ENCODE results near the gene KCNG1.

KCNG1 gene

GRCh38 chr20:51011479-51011878 is 11.4 kb downstream of the KCNG1 start:
- no peak for DNase-seq

GRCh38 chr20:51010932-51011331 is 12.0 kb downstream of the KCNG1 start:
- no peak for DNase-seq

DNA sequence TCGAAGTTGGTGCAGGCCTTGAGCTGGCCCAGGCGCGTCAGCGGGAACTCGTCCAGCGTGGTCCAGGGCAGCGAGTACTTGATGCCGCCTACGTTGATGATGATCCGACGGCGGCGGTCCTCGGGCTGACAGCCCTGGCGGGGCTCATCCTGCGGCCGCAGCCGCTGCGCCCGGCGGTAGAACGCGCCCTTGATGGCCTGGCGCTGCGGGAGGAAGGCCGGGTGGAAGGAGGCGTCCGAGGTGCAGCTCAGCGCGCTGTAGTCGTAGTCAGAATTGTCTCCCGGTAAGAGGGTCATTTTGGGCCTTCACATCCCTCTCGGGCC is 12.9 kb downstream of the KCNG1 start:
- no peak for DNase-seq

DNA sequence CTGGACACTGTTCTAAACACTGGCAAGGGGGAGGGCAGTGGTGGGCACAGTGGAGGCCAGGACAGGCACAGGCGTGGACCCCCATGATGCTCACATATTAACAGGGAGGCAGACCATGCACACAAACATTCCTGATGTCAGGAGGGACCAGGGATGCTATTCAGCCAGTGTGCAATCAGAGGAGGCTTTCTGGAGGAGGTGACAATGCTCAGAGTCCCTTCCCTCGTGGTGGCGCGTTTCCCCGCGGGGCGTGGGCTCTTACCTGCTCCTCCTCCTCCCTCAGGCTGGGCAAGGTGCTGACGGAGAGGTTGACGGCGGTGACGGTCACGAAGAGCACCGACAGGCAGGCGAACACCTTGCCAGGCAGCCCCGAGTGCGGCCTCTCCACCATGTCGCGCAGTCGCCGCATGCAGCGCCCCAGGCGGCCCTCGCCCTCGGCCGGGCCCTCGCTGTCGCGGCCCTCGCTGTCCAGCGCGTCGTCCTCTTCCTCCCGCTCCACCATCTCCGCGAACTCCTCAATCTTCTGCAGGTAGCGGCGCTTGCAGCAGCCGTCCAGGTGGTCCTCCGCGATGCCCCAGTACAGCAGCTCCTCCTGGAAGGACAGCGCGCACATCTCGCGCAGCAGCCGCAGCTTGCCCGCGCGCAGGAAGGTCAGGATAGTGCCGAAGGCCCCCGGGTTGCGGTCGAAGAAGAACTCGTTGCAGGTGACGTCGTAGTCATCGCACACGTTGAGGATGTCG is 13.4 kb downstream of the KCNG1 start:
- DNase-seq = no peak

DNA sequence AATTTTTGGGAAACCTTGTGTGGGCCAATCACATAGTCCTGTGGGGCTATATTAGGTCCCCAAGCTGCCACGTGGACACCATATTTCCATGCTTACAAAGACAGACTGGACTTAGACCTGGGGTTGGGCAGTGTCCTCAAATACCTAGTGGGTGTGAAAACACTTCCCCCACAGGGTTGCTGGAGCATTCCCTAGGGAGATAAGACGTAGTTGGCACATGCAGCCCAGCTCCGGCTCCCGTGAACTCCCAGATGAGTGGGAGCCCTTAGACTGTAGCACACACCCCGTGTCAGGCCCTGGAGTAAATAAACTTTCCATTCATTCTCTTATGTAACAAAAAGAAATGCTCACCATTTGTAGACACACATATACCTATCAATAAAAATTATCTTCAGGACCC is 14.2 kb downstream of the KCNG1 start:
- DNase-seq = no peak

DNA sequence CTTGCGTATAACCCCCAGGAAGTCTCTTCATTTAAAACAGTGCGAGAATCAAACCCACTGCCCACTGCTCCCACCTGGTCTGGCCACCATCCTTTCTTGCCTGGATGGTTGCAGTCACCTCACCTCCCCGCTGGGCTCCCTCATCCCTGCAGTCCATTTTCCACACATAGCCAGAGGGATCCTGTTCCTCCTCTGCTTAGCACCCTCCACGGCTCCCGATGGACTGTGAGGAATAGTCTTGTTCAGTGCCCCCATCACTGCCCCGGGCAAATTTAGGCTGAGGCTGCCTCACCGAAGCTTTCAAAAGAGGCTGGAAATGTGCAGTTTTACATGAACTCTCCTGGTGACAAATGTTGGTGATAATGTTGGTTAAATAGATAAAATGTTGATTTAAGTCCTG is 17.7 kb downstream of the KCNG1 start:
- DNase-seq = no peak

GRCh38 chr20:51004781-51005180 is 18.1 kb downstream of the KCNG1 start:
- DNase-seq = no peak

DNA sequence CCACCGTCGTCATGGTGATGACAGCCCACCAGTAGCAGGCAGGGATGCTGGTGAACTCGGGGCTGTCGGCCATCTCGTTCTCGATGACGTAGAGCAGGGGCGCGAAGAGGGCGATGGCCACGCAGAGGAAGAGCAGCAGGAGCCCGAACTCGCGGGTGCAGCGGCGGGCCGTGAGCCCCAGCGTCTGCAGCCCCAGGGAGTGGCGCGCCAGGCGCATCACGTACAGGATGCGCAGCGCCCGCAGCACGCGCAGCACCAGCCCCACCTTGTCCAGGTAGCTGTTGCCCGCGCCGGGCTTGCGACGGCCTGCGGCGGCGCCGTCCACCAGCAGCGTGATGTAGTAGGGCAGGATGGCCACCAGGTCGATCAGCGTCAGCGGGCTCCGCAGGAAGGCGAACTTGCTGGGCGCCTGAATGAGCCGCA is 18.6 kb downstream of the KCNG1 start:
- DNase-seq = no peak

- no peak for DNase-seq
Measured at GRCh38 chr20:51003753-51004152, 19.2 kb downstream of the KCNG1 start.

- DNase-seq = no peak
Measured at GRCh38 chr20:51002633-51003032, 20.3 kb downstream of the KCNG1 start.

DNA sequence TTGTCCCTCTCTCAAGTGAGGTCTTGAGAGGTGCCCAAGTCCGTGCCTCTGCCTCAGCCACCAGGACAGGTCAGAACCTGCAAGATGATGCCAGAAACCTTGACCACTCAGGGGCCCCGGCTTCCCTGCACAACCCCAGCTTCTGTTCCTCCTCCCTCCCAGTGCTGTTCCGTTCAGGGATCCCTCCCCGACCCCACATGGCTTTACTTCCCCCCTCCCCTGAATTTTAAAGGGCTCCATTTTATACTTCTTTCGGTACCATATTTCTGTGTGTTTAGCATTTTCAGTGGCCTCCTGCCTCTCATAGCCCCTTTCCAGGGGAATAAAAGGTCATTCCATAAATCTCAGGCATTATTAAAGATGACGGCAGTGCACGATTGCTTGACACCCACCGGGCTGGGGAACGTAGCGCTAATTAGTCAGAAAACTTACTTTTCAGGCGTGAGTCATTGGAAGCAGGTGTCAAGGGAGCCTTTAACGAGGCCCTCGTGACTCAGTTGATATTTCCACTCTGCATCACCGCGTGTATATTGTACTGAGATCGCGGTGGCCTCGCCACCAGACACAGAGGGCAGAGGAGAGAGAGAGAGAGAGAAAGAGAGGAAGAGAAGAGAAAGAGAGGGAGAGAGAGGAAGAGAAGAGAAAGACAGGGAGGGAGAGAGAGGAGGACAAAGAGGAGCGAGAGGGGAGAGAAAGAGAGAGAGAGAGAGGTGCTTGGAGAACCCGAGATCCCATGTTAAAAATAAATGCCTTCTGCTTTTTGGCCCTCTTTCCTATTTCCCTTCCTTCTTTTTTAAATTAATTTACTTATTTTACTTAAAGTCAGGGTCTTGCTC is 21.3 kb downstream of the KCNG1 start:
- no peak for DNase-seq

GRCh38 chr20:50999355-50999754 is 23.6 kb downstream of the KCNG1 start:
- no peak for DNase-seq

GRCh38 chr20:50996901-50997865 is 25.7 kb downstream of the KCNG1 start:
- DNase-seq = no peak

- DNase-seq = no peak
Measured at GRCh38 chr20:50995506-50995905, 27.4 kb downstream of the KCNG1 start.

DNA sequence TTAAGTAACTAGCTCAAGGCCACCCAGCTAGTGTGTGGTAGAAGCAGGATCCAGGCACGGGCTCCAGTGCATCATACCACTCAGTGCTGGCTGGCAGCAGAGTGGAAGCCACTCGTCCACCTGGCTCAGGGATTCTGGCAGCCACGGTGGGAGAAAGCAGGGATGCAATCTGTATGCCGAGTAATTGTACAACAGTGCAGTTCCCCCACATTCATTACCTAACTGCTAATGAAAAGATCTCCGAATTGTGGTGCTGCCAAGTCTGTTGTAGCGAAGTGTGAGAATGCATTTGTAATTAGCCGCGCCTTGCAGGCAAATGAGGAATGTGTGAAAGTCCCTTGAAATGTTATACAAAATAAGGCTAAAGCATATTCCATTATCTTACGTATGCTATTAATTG is 29.0 kb downstream of the KCNG1 start:
- DNase-seq = no peak

GRCh38 chr20:50992733-50993457 is 30.0 kb downstream of the KCNG1 start:
- DNase-seq = no peak

GRCh38 chr20:50992336-50992732 is 30.6 kb downstream of the KCNG1 start:
- no peak for DNase-seq

DNA sequence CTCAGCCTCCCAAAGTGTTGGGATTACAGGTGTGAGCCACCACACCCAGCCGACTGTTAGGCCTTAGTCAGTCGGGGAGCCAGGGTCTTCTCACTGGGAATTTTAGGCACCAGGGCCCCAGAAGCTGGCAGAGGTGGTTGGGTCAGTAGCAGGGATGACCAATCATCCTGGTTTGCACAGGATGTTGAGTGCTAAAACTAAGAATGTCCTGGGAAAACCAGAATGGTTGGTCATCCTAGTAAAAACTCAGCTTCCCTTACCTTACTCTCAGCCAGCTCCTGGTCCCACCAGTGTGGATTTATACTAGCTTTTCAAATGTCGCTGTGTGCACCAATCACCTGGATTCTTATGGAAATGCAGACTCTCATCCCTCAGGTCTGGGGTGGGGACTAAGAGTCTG is 31.8 kb downstream of the KCNG1 start:
- DNase-seq = no peak

GRCh38 chr20:50987493-50988210 is 35.3 kb downstream of the KCNG1 start:
- DNase-seq = peak; percentile 35 to 77

GRCh38 chr20:50983321-50983720 is 39.6 kb downstream of the KCNG1 start:
- DNase-seq = no peak

GRCh38 chr20:50982363-50982762 is 40.5 kb downstream of the KCNG1 start:
- DNase-seq = no peak

- DNase-seq = no peak
Measured at GRCh38 chr20:50981714-50982048, 41.2 kb downstream of the KCNG1 start.

Measured in activated CD4-positive, alpha-beta T cell treated with anti-CD3 and anti-CD28 coated beads for 4 hours (primary cell).